AG20443 (cell line): ENCODE data around the gene PGAP2.

Experiments
- DNase-seq: peaks from one replicate; pipeline ENCODE4 v3.0.0; 2012; ENCODE audit warnings: low spot score, mixed read lengths

Gene PGAP2

DNA sequence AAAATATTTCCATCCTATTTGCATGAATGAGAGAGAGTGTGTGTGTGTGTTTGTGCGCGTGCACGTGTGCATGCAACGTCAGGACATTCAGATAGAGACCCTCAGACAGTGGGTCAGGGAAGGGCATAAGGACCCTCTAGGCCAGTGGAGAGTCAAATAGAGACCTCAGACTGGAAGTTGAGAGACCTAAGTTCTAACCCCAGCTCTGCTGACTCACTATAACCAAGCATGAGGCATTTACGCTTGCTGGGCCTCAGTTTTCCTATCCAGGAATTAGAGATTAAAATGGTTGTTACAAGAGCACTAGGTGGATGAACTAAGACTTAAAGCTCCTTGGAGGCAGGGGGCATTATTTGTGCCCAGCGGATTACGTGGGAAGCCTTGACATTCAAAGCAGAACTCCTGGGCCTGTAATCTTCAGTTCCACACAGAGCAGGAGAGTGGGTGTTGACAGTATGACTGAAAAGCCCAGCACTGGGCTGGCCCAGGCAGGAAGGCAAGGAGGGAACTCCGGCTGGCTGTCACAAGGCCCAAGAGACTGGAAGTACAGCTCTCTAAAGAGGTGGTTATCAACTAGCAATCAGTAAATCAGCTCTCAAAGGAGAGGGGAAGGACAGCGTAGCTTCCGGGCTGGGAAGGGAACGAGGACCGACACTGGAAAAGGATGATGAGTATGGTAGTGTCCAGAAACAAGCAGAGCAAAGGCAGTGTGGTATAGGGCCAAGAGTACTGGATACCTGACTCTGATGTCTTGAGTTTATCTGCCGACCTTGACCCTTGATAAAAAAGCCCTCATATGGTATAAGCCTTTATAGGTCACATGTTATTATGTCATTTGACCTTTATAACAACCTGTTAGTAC lies 23.2 kb downstream of the PGAP2 start:
- no peak for DNase-seq

DNA sequence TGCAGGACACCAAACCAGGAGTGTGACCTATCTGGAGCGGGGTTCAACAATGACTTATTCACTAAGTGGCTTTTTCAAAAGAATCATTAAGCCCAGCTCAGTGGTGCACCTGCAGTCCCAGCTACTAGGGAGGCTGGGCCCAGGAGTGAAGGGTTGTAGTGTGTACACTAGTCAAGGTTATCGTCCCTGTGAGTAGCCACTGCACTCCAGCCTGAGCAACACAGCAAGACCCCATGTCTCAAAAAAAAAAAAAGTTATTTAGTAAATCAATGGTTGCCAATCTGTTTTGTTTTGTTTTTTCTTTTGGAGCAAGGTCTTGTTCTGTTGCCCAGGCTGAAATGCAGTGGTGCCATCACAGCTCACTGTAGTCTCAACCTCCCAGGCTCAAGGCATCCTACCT lies 24.5 kb downstream of the PGAP2 start:
- no peak for DNase-seq

- no peak for DNase-seq
These were observed 25.1 kb downstream of the PGAP2 start for GRCh38 chr11:3833449-3833848.

GRCh38 chr11:3834349-3834663 lies 25.9 kb downstream of the PGAP2 start:
- no peak for DNase-seq

GRCh38 chr11:3834664-3835461 lies 26.5 kb downstream of the PGAP2 start:
- DNase-seq, result no peak

DNA sequence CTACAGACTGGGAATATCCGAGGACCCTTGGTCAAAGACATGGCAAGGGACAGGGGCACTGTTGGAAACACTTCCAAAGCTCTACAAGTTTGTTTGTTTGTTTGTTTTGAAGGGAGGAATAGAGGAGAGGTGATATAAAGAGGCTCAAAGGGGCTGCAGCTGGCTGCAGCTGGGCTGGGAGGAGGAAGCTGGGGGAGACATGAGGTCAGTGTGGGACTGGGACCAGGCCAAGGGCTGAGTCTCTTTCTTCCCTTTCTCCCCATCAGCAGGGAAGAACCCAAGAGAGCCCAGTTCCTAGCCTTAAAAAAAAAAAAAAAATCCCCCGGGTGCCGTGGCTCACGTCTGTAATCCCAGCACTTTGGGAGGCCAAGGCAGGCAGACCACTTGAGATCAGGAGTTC lies 27.4 kb downstream of the PGAP2 start:
- DNase-seq, result no peak

- no peak for DNase-seq
These were observed 28.5 kb downstream of the PGAP2 start for GRCh38 chr11:3836903-3837302.

- DNase-seq, result peak; percentile 50
These were observed 29.4 kb downstream of the PGAP2 start for GRCh38 chr11:3837793-3838192.

DNA sequence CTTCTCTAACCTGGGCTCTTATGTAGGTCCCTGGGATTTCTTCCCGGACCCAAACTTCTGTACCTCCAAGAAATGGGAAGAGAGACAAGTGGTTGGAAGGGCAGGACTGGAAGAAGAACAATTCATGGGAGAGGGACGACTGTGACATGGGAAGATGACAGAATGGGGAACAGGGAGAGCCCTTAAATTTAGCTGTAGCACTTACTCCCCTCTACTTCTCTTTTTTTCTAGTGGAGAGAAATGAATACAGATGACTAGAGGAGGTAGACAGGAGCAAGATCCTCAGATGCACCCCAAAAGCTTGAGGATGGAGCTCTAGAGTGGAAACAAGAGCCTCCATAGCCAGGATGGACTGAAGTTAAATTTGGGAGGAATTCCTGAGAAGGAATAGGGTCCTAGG lies 30.1 kb downstream of the PGAP2 start:
- DNase-seq, result no peak

DNA sequence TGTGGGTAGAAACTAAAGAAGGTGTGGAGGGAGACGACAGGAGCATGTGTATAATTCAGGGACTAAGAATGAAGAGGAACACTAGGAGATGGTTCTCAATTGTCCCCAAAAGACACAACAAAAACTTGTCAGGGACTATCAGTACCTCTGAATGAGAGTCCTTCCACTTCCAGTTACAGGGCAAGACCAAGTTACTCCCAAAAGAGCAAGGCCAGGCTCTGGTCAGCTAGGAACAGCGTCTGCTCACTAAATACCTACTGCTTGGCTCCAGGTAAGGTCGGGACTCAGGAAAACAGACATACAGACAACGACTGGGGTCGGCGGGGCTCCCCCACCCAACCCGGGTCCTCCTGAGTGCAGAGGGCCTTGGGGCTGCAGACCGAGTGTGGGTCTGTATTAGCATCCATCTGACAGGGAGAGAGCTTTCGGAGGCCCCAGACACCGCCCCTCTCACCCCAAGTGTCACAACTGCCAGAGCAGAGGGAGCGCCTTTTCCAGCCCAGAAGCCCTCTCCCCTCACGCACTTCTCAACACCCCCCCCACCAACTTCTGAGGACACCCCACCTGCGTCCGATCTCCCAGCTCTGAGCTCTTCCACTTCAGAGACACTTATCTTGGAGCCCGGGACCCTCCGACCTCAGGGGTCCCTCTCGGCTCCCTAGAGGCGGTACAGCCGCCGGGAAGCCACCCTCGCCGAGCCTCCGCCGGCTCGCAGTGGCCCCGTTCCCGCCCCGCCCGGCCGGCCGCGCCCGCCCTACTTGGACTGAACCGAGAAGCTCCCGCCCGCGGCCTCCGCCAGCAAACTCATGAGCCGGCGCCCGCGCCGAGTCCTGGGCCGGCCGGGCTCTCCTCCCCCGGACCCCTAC lies 31.9 kb downstream of the PGAP2 start:
- DNase-seq, result no peak

GRCh38 chr11:3840870-3841425 lies 32.6 kb downstream of the PGAP2 start, which contains the start of gene RHOG:
Gene RHOG, minus strand, starts transcription at chr11:3840959. Its CDS starts 12,821 bp downstream, at chr11:3828138.
- DNase-seq, result peak; percentile 96

DNA sequence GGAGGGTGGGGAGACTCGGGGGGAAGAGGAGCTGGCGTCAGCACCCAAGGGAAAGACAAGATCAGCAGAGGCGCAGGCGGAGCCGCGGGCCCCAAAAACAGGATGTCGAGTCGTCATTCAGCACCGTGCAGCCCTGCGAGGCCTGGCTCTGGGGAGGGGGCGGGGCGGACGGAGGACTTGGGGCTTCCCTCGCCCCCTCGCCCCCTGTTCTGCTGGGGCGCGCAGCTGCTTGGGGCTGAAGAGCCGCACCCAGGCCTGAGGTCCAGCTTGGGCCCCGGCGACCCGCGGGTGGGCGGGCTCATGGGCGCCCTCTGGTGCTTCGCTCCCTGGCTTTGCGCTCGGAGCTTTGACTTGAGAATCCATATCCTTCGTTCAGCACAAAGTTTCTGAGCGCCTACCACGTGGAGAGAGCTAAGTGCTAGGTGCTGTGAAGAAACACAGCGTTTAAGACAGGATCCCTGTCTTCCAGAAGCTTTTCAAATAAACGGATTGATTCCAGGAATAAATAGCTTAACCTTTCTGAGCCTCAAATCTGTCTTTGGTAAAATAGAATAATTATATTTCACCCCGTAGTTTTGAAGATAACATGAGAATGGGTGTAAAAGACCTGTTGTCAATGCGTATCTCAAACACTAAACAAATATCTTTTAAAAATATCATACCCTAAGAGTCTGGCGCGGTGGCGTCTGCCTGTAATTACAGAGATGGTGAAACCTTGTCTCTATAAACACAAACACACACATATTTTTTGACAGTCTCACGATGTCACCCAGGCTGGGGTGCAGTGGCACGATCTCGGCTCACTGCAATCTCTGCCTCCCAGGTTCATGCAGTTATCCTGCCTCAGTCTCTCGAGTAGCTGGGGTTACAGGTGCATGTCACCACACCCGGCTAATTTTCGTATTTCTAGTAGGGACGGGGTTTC lies 33.3 kb downstream of the PGAP2 start:
- DNase-seq, result peak; percentile 88

DNA sequence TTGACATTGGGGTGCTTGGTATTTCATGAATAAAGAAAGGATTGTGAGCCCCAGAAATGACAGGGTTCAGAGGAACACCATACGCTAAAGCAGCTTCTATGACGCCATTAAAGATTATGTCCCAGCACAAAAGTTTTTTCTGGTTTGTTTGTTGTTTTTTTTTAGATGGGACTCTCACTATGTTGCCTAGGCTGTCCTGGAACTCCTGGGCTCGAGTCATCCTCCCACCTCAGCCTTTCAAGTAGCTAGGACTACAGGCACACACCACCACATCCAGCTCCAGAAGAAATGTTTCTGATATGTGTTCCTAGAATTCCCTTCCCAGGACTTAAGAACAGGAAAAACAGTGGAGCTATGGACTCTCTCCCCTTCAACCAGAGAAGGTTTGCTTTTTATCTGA lies 35.0 kb downstream of the PGAP2 start:
- no peak for DNase-seq

- no peak for DNase-seq
These were observed 36.9 kb downstream of the PGAP2 start for GRCh38 chr11:3845246-3845645.

GRCh38 chr11:3845670-3846069 lies 37.3 kb downstream of the PGAP2 start:
- DNase-seq, result no peak

DNA sequence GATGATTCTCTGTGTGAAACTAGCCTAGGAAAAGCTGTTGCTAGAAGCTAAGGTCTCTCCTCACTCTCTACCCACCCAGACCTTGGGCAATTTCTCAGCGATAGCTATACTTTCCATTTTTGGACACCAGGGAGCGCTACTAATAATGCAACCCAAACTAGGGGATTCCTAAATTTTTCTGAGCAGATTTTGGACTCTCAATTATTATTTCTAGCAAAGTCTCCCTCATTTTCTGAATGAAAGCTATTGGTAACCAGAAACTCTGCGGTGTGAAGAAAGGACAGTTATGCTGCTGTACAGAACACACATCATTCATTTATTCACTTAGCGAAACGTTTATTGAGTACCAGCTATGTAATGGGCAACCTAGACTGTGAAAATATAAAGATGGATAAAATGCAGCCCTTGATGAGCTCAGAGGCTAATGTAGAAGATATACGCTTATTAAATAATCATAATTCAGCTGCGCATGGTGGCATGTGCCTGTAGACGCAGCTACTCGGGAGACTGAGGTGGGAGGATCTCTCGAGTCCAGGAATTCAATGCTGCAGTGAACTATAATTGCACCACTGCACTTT lies 41.0 kb downstream of the PGAP2 start:
- peak; percentile 55 for DNase-seq

DNA sequence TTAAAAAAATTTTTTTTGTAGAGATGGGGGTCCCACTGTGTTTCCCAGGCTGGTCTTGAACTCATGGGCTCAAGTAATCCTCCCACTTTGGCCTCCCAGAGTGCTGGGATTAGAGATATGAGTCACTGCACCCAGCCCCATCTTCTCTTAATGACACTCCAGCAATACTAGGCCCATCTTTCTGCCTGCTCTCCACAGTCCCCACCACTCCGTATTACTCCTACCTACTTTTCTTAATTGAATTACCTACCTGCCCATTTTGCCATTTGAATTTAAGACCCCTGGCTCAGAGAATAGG lies 45.1 kb downstream of the PGAP2 start:
- no peak for DNase-seq

- no peak for DNase-seq
These were observed 45.7 kb downstream of the PGAP2 start for GRCh38 chr11:3853899-3854659.

DNA sequence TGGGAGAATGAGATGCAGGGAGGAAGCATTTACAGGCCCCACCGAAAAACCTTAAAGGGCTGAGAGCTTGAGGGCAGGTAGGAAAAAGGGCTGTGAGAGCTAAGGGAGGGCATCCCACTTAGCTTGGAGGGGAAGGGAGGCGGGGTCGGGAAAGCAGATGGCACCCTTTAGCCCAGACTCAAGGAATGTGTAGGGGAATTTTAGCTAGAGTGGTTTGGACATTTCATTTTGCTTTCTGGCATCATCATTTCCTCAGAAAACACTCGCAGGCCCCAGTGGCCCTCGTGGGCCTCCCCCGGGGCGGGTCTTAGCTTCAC lies 46.3 kb downstream of the PGAP2 start:
- DNase-seq, result no peak
